Astrocyte (in vitro differentiated cells and primary cell): ENCODE measurements around the gene RGS11. TPM values are rescaled to one million over a fixed set of nuclear protein-coding genes. Genes with fewer than 3 reads are reported as not detected.
"Not testable (repeated sequence)": the region's sequence is repeated elsewhere in the genome, so short reads cannot be mapped to it uniquely, and the experiment has no call there.

Experiments used
- DNase-seq: peaks from one replicate; pipeline ENCODE4 v3.0.0-alpha.2; 2010; ENCODE audit warnings: low read depth
- FAIRE-seq: peaks from 2 replicates; lab custom pipeline; 2011; peaks lifted over from hg19 to GRCh38; lab: Jason Lieb, UNC
- H2AFZ ChIP-seq: 2 replicates; pipeline ENCODE4 v1.6.0; 2012; ENCODE audit warnings: low read depth, low read length, inconsistent platforms
- H3K27ac ChIP-seq: 2 replicates; pipeline ENCODE4 v1.5.1; 2011; ENCODE audit warnings: low read depth, low read length, inconsistent platforms
- H3K27me3 ChIP-seq: 2 replicates; pipeline ENCODE4 v1.6.0; 2011; ENCODE audit warnings: low read length, inconsistent platforms; ENCODE audit not compliant: insufficient read depth
- H3K36me3 ChIP-seq: 2 replicates; pipeline ENCODE4 v1.5.1; 2011; ENCODE audit warnings: low read length, inconsistent platforms; ENCODE audit not compliant: insufficient read depth
- H3K4me1 ChIP-seq: 2 replicates; pipeline ENCODE4 v1.5.1; 2011; ENCODE audit warnings: low read length, inconsistent platforms; ENCODE audit not compliant: insufficient read depth
- H3K4me2 ChIP-seq: 2 replicates; pipeline ENCODE4 v1.6.0; 2012; ENCODE audit warnings: low read length, inconsistent platforms
- H3K4me3 ChIP-seq: 2 replicates; pipeline ENCODE4 v1.5.1; 2011; ENCODE audit warnings: low read depth, mild to moderate bottlenecking, low read length, inconsistent platforms; ENCODE audit not compliant: insufficient read depth
- H3K79me2 ChIP-seq: 2 replicates; pipeline ENCODE4 v1.6.0; 2012; ENCODE audit warnings: mild to moderate bottlenecking, low read length, inconsistent platforms; ENCODE audit not compliant: insufficient read depth
- H3K9ac ChIP-seq: 2 replicates; pipeline ENCODE4 v1.6.0; 2012; ENCODE audit warnings: mild to moderate bottlenecking, low read length, inconsistent platforms
- H3K9me3 ChIP-seq: 2 replicates; pipeline ENCODE4 v1.5.1; 2012; ENCODE audit warnings: low read depth, mild to moderate bottlenecking, low read length, inconsistent platforms; ENCODE audit not compliant: insufficient read depth
- H4K20me1 ChIP-seq: 2 replicates; pipeline ENCODE4 v1.6.0; 2012; ENCODE audit warnings: low read length, inconsistent platforms; ENCODE audit not compliant: insufficient read depth
- H3K27ac Mint-ChIP-seq: one replicate; pipeline ENCODE4 v1.8.0; 2021; ENCODE audit warnings: mild to moderate bottlenecking, mixed read lengths; ENCODE audit not compliant: unreplicated experiment
- H3K27me3 Mint-ChIP-seq: one replicate; pipeline ENCODE4 v1.8.0; 2021; ENCODE audit warnings: low read depth, mixed read lengths; ENCODE audit not compliant: unreplicated experiment
- H3K36me3 Mint-ChIP-seq: one replicate; pipeline ENCODE4 v1.8.0; 2021; ENCODE audit warnings: low read depth, mixed read lengths; ENCODE audit not compliant: unreplicated experiment
- H3K4me1 Mint-ChIP-seq: one replicate; pipeline ENCODE4 v1.8.0; 2021; ENCODE audit warnings: low read depth, mixed read lengths; ENCODE audit not compliant: unreplicated experiment
- H3K4me3 Mint-ChIP-seq: one replicate; pipeline ENCODE4 v1.8.0; 2021; ENCODE audit warnings: mild to moderate bottlenecking, moderate library complexity, mixed read lengths; ENCODE audit not compliant: unreplicated experiment
- H3K9me3 Mint-ChIP-seq: one replicate; pipeline ENCODE4 v1.8.0; 2021; ENCODE audit warnings: mild to moderate bottlenecking, mixed read lengths; ENCODE audit not compliant: unreplicated experiment
- CTCF ChIP-seq: IDR thresholded peaks from 2 replicates; pipeline ENCODE4 v1.5.1; 2011; ENCODE audit warnings: low read depth, mild to moderate bottlenecking, inconsistent platforms, low read length, moderate library complexity; ENCODE audit not compliant: insufficient read depth
- EZH2 ChIP-seq: IDR thresholded peaks from 2 replicates; pipeline ENCODE4 v1.6.1; 2012; ENCODE audit warnings: mild to moderate bottlenecking, low read length, inconsistent platforms; ENCODE audit not compliant: insufficient read depth
- total RNA-seq: library from RNA; stranded (reverse); gene quantifications from 2 replicates; pipeline ENCODE4 v1.2.1, GENCODE V29; 2021

RGS11 gene
- total RNA-seq, 1 donor from 2014 or later: 2.7 TPM

GRCh38 chr16:269061-269796, 6.5 kb downstream of the RGS11 start:
- no peaks in the 10 kb centered on the region for H3K36me3 ChIP-seq
- no peaks in the 10 kb centered on the region for H3K79me2 ChIP-seq
- no peaks in the 10 kb centered on the region for H3K27me3 ChIP-seq
- no peaks in the 10 kb centered on the region for H4K20me1 ChIP-seq
- peaks cover 11% of the 10 kb centered on the region for H3K27me3 Mint-ChIP-seq
- DNase-seq (no peak), FAIRE-seq (no peak)
- TF ChIP-seq CTCF (no peak), EZH2 (no peak)
- peaks cover 4% of the 10 kb centered on the region for H3K36me3 Mint-ChIP-seq
- no peak overlapping the region for H3K4me3 ChIP-seq
- H3K4me3 Mint-ChIP-seq: no peak overlapping the region
- H3K9me3 ChIP-seq: no peaks in the 10 kb centered on the region
- H3K27ac Mint-ChIP-seq: no peak overlapping the region
- H3K27ac ChIP-seq: no peak overlapping the region
- H3K4me2 ChIP-seq: no peak overlapping the region
- no peak overlapping the region for H3K9ac ChIP-seq
- H3K4me1 Mint-ChIP-seq: no peaks in the 10 kb centered on the region
- no peaks in the 10 kb centered on the region for H3K9me3 Mint-ChIP-seq
- H2AFZ ChIP-seq: no peak overlapping the region
- H3K4me1 ChIP-seq: no peaks in the 10 kb centered on the region

- H3K9me3 Mint-ChIP-seq: no peaks in the 10 kb centered on the region
- no peaks in the 10 kb centered on the region for H3K79me2 ChIP-seq
- H3K9ac ChIP-seq: no peak overlapping the region
- no peaks in the 10 kb centered on the region for H3K9me3 ChIP-seq
- H4K20me1 ChIP-seq: no peaks in the 10 kb centered on the region
- H3K4me2 ChIP-seq: no peak overlapping the region
- H3K36me3 ChIP-seq: no peaks in the 10 kb centered on the region
- H3K27ac Mint-ChIP-seq: no peak overlapping the region
- no peak overlapping the region for H3K4me3 Mint-ChIP-seq
- H3K27ac ChIP-seq: no peak overlapping the region
- H3K4me1 ChIP-seq: no peaks in the 10 kb centered on the region
- H2AFZ ChIP-seq: no peak overlapping the region
- no peaks in the 10 kb centered on the region for H3K27me3 ChIP-seq
- DNase-seq (no peak), FAIRE-seq (no peak)
- no peaks in the 10 kb centered on the region for H3K4me1 Mint-ChIP-seq
- H3K36me3 Mint-ChIP-seq: peaks cover 4% of the 10 kb centered on the region
- peaks cover 11% of the 10 kb centered on the region for H3K27me3 Mint-ChIP-seq
- no peak overlapping the region for H3K4me3 ChIP-seq
- no peak for TF ChIP-seq CTCF
- no peak for TF ChIP-seq EZH2
Observed at GRCh38 chr16:268141-269053, 7.3 kb downstream of the RGS11 start.

GRCh38 chr16:267562-267961, 8.2 kb downstream of the RGS11 start:
- not testable (repeated sequence) for H3K4me2 ChIP-seq, H3K9me3 ChIP-seq, H3K9me3 Mint-ChIP-seq, FAIRE-seq, H3K79me2 ChIP-seq, H3K36me3 ChIP-seq, H3K4me3 ChIP-seq, DNase-seq, H3K27ac Mint-ChIP-seq, H3K4me1 ChIP-seq, H3K4me1 Mint-ChIP-seq, H3K27ac ChIP-seq, H3K9ac ChIP-seq, H4K20me1 ChIP-seq, H2AFZ ChIP-seq, H3K27me3 ChIP-seq, H3K36me3 Mint-ChIP-seq
- peaks cover 11% of the 10 kb centered on the region for H3K27me3 Mint-ChIP-seq
- H3K4me3 Mint-ChIP-seq: peak overlapping the region; percentile 41
